ENCODE data around the gene KMT2A.
"Not testable (repeated sequence)": the region's sequence is repeated elsewhere in the genome, so short reads cannot be mapped to it uniquely, and the experiment has no call there.

KMT2A gene

DNA sequence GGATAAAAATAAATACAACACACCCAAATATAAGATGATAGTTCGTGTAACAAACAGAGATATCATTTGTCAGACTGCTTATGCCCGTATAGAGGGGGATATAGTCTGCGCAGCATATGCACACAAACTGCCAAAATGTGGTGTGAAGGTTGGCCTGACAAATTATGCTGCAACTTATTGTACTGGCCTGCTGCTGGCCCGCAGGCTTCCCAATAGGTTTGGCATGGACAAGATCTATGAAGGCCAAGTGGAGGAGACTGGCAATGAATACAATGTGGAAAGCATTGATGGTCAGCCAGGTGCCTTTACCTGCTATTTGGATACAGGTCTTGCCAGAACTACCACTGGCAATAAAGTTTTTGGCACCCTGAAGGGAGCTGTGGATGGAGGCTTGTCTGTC lies 124.5 kb downstream of the KMT2A start:
- no peaks in the 10 kb centered on the region for H3K9me3 Mint-ChIP-seq (ENCODE audit: low read depth)
- peaks cover 16% of the 10 kb centered on the region for H3K4me1 Mint-ChIP-seq (ENCODE audit: low read depth)
- H3K4me3 Mint-ChIP-seq: no peak overlapping the region
- no peak overlapping the region for H3K27ac Mint-ChIP-seq
- H3K36me3 Mint-ChIP-seq: peaks cover 2% of the 10 kb centered on the region
- no peaks in the 10 kb centered on the region for H3K27me3 Mint-ChIP-seq

- Mint-ChIP-seq H3K36me3 (peaks cover 2% of the 10 kb centered on the region), H3K4me1 (ENCODE audit: low read depth) (peaks cover 19% of the 10 kb centered on the region), H3K27ac (peak overlapping the region; percentile 61), H3K9me3 (ENCODE audit: low read depth) (no peaks in the 10 kb centered on the region), H3K27me3 (no peaks in the 10 kb centered on the region), H3K4me3 (peak overlapping the region; percentile 81)
These were observed 128.8 kb downstream of the KMT2A start for GRCh38 chr11:118565051-118565450.

- H3K27ac Mint-ChIP-seq: no peak overlapping the region
- peaks cover 38% of the 10 kb centered on the region for H3K4me1 Mint-ChIP-seq (ENCODE audit: low read depth)
- no peaks in the 10 kb centered on the region for H3K27me3 Mint-ChIP-seq
- no peak overlapping the region for H3K4me3 Mint-ChIP-seq
- no peaks in the 10 kb centered on the region for H3K36me3 Mint-ChIP-seq
- H3K9me3 Mint-ChIP-seq (ENCODE audit: low read depth): no peaks in the 10 kb centered on the region
These were observed 133.4 kb downstream of the KMT2A start for GRCh38 chr11:118569670-118570069.

GRCh38 chr11:118570787-118571186 lies 134.5 kb downstream of the KMT2A start:
- peak overlapping the region; percentile 95 for H3K27ac Mint-ChIP-seq
- no peak overlapping the region for H3K4me3 Mint-ChIP-seq
- peaks cover 42% of the 10 kb centered on the region for H3K4me1 Mint-ChIP-seq (ENCODE audit: low read depth)
- no peaks in the 10 kb centered on the region for H3K27me3 Mint-ChIP-seq
- no peaks in the 10 kb centered on the region for H3K9me3 Mint-ChIP-seq (ENCODE audit: low read depth)
- no peaks in the 10 kb centered on the region for H3K36me3 Mint-ChIP-seq

DNA sequence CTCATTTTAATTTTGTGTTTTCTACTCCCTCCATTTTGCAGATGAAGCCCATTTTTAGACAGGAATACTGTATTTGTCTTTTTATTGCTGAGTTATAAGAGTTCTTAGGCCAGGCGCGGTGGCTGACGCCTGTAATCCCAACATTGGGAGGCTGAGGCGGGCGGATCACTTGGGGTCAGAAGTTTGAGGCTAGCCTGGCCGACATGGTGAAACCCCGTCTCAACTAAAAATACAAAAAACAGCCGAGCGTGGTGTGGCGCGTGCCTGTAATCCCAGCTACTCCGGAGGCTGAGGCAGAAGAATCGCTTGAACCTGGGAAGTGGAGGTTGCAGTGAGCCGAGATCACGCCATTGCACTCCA lies 135.4 kb downstream of the KMT2A start:
- H3K36me3 Mint-ChIP-seq; H3K27me3 Mint-ChIP-seq; H3K9me3 Mint-ChIP-seq (ENCODE audit: low read depth): not testable (repeated sequence)
- peak overlapping the region; percentile 95 for H3K27ac Mint-ChIP-seq
- peak overlapping the region; percentile 100 for H3K4me3 Mint-ChIP-seq
- H3K4me1 Mint-ChIP-seq (ENCODE audit: low read depth): peaks cover 47% of the 10 kb centered on the region

- H3K9me3 Mint-ChIP-seq (ENCODE audit: low read depth): no peaks in the 10 kb centered on the region
- peaks cover 53% of the 10 kb centered on the region for H3K4me1 Mint-ChIP-seq (ENCODE audit: low read depth)
These were observed 136.0 kb downstream of the KMT2A start, which contains the start of gene ARCN1 for GRCh38 chr11:118572061-118572980. Gene ARCN1 (plus strand): TSS chr11:118572409. CDS start chr11:118572548, 139 bp downstream.

DNA sequence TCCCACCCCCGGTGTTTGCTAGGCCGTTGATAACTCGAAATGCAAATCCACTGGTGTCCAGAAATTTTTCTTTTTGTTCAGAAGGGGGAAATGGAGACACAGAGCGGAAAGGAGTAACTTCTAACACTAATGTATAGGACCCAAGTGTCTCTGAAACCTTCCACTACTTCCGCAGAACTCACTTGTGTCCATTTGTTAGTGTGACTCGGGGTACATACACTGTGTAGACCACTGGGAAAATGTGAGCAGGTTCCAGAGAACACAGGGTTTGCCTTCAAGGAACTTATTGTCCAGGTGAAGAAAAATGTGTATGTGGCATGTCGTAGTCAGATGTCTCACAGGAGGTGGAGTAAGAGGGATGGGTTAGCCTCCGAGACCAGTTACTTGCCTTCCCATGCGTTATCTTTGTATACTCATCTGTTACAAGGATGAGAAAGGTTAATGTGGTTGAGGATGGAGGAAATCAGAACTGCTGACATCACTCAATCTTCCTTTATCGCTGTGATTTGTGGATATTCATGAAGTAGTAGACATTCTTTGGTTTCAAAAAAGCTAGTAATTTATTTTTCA lies 136.8 kb downstream of the KMT2A start:
- peak overlapping the region; percentile 100 for H3K4me3 Mint-ChIP-seq
- no peaks in the 10 kb centered on the region for H3K27me3 Mint-ChIP-seq
- H3K27ac Mint-ChIP-seq: peak overlapping the region; percentile 96
- no peaks in the 10 kb centered on the region for H3K9me3 Mint-ChIP-seq (ENCODE audit: low read depth)
- peaks cover 2% of the 10 kb centered on the region for H3K36me3 Mint-ChIP-seq
- peaks cover 57% of the 10 kb centered on the region for H3K4me1 Mint-ChIP-seq (ENCODE audit: low read depth)

More at GRCh38 chr11:118572061-118572980, 136.0 kb downstream of the KMT2A start, which contains the start of gene ARCN1:
- Mint-ChIP-seq H3K36me3 (no peaks in the 10 kb centered on the region), H3K4me3 (peak within 1 kb of the TSS; percentile 100), H3K27me3 (no peaks in the 10 kb centered on the region), H3K27ac (peak within 1 kb of the TSS; percentile 96)

DNA sequence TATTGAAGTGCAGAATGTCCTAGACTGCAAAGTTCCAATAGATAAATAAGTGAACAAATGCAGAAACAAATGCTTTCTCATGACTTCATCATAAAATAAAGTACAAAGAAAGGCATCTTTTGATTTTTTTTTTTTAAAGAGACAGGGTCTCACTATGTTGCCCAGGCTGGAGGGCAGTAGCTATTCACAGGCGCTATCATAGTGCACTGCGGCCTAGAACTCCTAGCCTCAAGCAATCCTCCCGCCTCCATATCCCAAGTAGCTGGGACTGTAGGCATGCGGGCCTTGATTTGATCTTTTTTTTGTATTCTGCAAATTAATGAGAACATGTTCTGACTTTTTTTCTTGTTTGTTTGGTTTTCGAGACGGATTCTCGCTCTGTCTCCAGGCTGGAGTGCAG lies 138.3 kb downstream of the KMT2A start:
- Mint-ChIP-seq H3K36me3 (peaks cover 2% of the 10 kb centered on the region), H3K27ac (no peak overlapping the region), H3K27me3 (no peaks in the 10 kb centered on the region), H3K4me1 (ENCODE audit: low read depth) (peaks cover 65% of the 10 kb centered on the region), H3K4me3 (peak overlapping the region; percentile 67), H3K9me3 (ENCODE audit: low read depth) (no peaks in the 10 kb centered on the region)
